HG03378 (cell line): ENCODE data around the gene ITPKC.

Source experiments
- ATAC-seq: cut with Tn5 transposase; IDR thresholded peaks from one replicate; pipeline ENCODE4 v1.9.1; 2021; ENCODE audit warnings: mild to moderate bottlenecking, moderate library complexity; ENCODE audit not compliant: unreplicated experiment

ITPKC gene

GRCh38 chr19:40786060-40787037 is 69.4 kb downstream of the ITPKC start:
- no peak for ATAC-seq
